Esophagus muscularis mucosa (tissue), 4 donors: ENCODE results near the gene KRTAP5-4.

Experiments
- CTCF ChIP-seq, 3 experiments: fragments of 200-600 bp in 2 of 3; fragments of 450-650 bp in 1 of 3; sonication (generic) in 2 of 3; IDR thresholded peaks; one replicate each; pipeline ENCODE4 v1.5.1; 2017 to 2019; ENCODE audit warnings: antibody characterized with exemption in 3 of 3, mild to moderate bottlenecking in 2 of 3, moderate library complexity in 1 of 3
- EP300 ChIP-seq: sonication (generic); formaldehyde crosslinking; IDR thresholded peaks from one replicate; pipeline ENCODE4 v1.6.1; 2017; ENCODE audit warnings: antibody characterized with exemption
- POLR2A ChIP-seq: fragments of 450-650 bp; IDR thresholded peaks from one replicate; pipeline ENCODE4 v1.6.1; 2017; ENCODE audit warnings: antibody characterized with exemption, moderate library complexity, mild to moderate bottlenecking, low read depth
- POLR2AphosphoS5 ChIP-seq, 2 donors: sonication (generic); formaldehyde crosslinking; IDR thresholded peaks; one replicate each; pipeline ENCODE4 v1.6.1; 2017; ENCODE audit warnings: antibody characterized with exemption in 2 of 2

DNA sequence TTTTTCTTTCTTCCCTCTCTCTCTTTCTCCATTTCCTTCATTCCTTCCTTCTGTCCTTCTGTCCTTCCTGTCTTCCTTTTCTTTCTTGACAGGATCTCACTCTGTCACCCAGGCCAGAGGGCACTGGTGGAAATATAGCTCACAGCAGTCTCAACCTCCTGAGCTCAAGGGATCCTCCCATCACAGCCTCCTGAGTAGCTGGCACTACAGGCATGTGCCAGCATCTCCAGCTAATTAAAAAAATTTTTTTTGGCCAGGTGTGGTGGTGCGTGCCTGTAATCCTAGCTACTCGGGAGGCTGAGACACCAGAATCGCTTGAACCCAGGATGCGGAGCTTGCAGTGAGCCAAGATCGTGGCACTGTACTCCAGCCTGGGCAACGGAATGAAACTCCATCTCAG, 45.1 kb downstream of the KRTAP5-4 start:
- TF ChIP-seq CTCF (IDR thresholded peaks at IDR 0.05), result no peak
- no peak for TF ChIP-seq POLR2A
- no peak for TF ChIP-seq POLR2AphosphoS5 (IDR thresholded peaks at IDR 0.05)
- no peak for TF ChIP-seq EP300
